Cardiac septum (tissue), 1 donor: Measurements from ENCODE around the gene SEMA4D. TPM values are rescaled to one million over a fixed set of nuclear protein-coding genes. Genes with fewer than 3 reads are reported as not detected.

ENCODE experiments used
- DNase-seq: peaks from one replicate; pipeline ENCODE4 v3.0.0-alpha.2; 2020; ENCODE audit warnings: low spot score
- intact Hi-C: fragments of 100-400 bp; cut with DNase I; formaldehyde crosslinking; loops from one replicate; pipeline ENCODE4 v1.14.0; 2022
- total RNA-seq: library from RNA; stranded (reverse); fragmentation: NEBNext Ultra II Directional; extraction: Animal tissue kit (Norgen Biotek cat#: 25700); gene quantifications from one replicate; pipeline ENCODE4 v1.2.1, GENCODE V29; 2021
- donor health status: DM: no; HTN: no; CAD: no.

SEMA4D gene
- total RNA-seq, 1 donor from 2014 or later: 21.4 TPM

- no peak for DNase-seq
- intact Hi-C loops: no loop called here
These were observed 89.2 kb downstream of the SEMA4D start for GRCh38 chr9:89408628-89409101.

GRCh38 chr9:89407070-89407469 is 90.8 kb downstream of the SEMA4D start:
- intact Hi-C loops: no loop called here
- DNase-seq: no peak

DNA sequence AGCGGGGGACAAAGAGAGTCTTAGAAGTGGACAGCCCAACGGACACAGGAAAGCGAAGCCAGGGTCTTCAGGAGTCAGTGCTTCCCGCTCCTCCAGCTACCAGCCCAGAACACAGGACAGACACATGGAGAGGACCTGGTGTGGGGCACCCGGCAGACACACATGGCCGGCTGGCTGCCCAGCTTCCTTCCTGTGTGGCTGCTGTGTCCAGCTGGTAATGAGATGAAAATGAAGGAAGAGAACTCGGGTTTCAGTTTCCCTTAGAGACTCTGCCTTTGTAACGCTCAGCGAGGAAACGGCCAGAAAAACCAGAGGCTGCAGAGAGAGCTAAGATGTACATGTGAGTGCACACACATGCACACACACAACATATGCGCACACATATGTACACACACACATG is 92.1 kb downstream of the SEMA4D start:
- DNase-seq: peak; percentile 81
- intact Hi-C loops: no loop called here

GRCh38 chr9:89404074-89404473 is 93.8 kb downstream of the SEMA4D start:
- intact Hi-C loops: no loop called here
- DNase-seq: no peak

DNA sequence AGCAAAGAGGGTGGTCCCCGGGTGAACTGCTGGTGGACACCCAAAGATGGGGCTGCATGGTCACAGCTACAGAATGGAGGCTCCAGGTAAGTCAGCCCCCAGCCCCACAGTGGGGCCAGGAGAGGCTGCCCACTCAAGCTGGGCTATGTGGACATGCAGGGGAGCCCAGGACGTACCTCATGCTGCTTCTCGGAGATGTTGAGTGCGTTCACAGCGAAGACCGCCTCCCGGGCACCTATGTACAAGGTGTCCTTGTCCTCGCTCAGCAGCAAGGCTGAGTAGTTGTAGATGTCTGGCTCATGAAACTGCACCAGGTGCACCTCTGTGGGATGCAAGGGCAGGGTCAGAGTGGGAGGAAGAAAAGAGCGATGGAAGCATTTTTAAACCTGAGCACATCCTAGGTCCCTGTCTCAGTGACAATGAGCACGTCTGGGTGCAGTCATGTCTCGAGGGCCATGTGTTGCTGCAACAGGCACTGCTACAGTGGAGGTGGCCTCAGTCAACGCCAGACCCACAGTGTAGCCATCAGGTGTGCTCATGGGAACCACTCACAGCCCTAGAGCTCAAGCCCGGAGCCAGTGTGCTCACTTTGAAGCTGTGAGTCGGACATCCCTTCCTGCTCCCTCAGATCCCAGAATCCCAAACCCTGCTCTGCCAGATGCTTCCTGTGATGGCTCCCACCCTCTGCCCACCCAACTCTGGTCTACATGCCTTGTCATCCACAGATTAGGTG is 95.1 kb downstream of the SEMA4D start:
- intact Hi-C loops: no loop called here
- DNase-seq: no peak

DNA sequence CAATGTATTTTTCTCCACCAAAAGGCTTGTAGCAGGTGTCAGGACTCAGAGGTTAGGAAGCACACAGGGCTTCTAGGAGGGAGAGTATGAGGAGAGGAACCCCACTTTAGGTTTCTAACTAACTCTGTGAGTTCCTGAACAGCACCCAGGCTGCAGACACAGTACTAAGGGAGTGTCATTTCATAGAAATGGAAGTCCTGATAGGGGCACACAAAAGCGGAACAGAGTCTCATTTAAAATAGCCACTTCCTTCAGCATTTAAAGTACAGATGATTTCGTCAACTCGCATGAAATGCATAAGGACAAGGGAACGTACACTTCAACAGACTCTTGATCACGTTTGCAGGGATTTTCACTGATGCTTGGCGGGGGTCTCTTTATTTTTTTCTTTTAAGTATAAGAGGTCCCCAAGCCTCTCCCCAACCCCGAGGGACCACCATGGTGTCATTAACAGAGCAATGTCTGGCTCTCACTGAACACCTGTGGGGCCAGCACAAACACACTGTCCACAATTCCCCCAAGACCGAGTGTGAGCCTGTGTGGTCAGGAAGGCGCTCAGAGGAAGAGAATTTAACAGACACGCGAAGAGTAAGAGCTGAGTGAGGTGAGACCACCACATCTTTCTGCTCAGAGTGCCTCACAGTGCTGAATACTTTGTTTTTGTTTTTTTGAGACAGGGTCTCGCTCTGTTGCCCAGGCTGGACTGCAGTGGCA is 97.4 kb downstream of the SEMA4D start:
- no peak for DNase-seq
- intact Hi-C loops: no loop called here

GRCh38 chr9:89398621-89399020 is 99.3 kb downstream of the SEMA4D start:
- no peak for DNase-seq
- intact Hi-C loops: no loop called here

DNA sequence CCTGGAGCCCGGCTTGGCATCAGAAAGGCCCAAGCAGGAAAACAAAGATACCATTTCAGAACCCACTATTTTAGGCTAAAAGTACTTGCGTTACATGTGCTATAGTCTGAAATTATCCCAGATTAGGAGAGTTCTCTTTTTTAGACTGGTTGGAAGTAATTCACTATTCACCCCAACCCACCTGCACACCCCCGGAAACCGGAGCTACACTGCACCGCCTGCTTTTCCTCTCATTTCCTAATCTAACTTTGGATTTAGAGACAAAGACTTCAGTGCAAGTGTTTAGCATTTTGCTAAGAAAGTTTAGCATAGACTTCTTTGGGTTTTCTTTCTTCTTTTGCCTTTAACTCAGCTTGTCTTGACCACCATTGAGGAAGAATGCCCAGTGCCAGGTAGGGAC is 100.4 kb downstream of the SEMA4D start:
- intact Hi-C loops: no loop called here

GRCh38 chr9:89395931-89396710 is 101.8 kb downstream of the SEMA4D start:
- DNase-seq: no peak
- intact Hi-C loops: no loop called here

More for the DNA sequence above, 100.4 kb downstream of the SEMA4D start:
- no peak for DNase-seq

GRCh38 chr9:89394412-89394811 is 103.5 kb downstream of the SEMA4D start:
- no peak for DNase-seq
- intact Hi-C loops: no loop called here

GRCh38 chr9:89391585-89391984 is 106.3 kb downstream of the SEMA4D start:
- DNase-seq: no peak
- intact Hi-C loops: no loop called here

DNA sequence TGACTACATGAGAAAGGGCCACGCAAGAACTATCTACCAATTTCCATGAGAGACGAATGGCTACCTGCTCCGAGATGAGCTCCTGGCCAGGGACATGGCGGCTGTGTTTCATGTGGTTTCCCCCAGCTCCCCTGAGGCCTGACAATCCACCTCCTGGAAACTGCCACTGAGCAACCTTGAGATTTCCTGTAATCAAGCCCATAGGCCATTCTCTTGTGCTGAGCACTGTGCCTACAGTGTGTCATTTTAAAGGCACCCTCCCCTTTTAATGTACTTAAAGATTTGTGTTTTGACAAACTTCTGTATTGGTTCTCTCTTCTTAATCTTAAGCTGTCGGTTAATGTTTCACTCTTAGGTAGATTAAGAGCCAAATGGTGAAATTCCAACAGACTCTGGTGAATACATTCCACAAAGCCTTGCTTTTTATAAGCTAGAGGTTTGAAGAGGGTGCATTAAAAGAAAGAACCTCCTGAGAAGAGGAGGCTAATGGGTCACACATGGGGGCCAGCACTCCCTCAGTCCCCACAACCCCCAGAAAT is 107.3 kb downstream of the SEMA4D start:
- intact Hi-C loops: no loop called here
- DNase-seq: no peak

DNA sequence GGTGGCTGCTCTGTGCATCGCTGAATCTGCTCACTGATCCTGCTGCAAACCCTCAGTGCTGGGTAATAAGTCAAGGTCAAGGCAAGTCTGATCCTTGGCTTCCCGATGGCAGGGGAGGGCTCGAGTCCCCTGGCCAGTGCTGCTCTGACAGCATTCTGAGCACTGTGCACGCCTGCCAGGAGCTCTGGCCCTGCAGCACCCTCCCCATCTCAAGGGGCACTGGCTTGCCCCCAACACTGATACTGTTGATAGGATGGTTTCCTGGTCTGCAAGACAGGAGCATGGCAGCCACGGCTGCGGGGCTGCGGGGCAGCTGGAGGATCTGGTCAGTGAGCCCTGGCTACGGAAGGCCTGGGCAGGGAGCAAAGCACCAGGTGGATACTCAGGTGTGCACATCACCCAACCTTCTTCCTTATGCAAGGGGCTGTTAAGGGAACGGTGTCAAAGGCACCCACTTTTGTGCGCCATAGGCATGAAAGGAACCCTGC is 107.8 kb downstream of the SEMA4D start:
- DNase-seq: no peak
- intact Hi-C loops: no loop called here

DNA sequence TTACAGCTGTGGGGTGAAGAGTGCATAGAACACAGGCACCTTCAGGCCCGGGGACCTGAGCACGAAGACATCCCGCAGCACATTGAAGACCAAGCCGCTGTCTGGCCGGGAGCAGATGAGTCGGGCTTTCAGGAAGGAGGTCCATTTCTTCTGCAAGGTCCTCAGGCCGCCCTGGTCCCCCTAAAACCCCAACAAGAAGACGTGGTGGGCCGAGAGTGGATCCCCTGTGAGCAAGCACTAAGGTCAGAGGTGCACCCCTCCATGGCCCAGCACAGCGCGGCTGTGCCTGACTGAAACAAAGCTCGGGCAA is 109.1 kb downstream of the SEMA4D start:
- intact Hi-C loops: no loop called here

DNA sequence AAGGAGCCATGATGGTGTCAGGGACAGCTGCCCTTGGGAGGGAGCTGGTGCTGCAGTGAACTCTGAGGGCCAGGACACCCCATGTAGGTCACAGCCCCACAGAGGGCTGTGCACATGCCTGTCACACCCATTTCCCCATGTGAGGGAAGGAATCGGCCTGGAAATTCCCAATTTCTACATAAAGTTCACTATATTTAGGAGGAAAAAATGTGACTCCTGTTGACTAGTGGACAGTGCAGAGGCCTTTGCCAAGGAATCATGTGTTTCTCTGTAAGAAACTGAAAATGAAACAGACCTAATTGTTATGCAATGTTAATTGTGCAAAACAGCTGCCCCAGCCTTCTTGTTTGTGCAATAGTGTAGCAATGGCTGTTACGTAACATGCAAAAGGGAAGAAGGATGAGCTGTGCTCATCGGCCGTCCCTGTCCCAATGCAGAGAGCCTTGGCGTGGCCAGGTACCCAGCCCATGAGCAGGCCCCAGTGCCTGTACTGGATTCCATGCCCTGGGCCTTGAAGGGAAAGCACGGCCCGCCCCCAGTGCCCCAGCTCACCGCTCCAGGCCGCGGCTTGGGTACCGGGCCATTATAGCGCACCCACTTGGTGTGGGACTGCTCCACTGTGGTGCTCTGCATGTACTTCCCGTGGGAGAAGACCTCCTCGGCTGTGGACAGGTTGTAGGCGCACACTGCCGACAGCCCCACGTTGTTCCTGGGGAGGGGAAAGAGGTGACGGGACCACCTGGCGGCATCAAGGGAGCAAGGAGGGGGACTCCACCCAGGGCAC is 109.6 kb downstream of the SEMA4D start:
- intact Hi-C loops: no loop called here
- DNase-seq: no peak

More for the DNA sequence above, 109.1 kb downstream of the SEMA4D start:
- no peak for DNase-seq

DNA sequence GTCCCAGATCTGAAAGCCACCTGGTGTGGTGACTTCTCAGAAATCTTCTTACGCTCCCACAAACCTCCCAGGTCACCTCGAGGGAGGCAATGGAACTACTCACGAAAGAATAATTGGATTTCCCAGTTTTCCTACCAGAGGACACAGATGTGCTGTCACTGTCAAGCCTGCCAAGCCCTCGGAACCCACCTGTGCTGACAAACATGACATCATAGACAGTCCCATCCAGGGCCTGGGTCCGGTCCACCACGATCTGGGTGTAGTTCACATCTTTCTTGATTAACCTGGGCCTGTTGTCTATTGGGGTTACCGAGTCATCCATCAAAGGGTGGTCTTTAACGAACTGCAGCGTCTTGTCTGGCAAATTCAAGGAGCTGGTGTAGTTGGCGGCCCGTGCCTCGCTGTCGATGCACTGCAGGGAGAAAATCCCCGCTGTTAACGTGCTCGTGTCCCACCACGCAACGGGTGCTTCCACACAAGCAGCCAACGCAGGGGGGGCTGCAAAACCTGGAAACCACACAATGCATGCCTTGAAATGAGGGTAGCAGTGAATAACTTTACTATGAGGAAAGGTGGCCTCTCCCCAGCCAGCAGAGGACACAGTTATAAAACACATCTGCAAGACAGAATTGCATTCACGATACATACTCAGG is 110.6 kb downstream of the SEMA4D start:
- DNase-seq: no peak
- intact Hi-C loops: no loop called here

- DNase-seq: no peak
- intact Hi-C loops: no loop called here
These were observed 111.1 kb downstream of the SEMA4D start for GRCh38 chr9:89386797-89387196.

DNA sequence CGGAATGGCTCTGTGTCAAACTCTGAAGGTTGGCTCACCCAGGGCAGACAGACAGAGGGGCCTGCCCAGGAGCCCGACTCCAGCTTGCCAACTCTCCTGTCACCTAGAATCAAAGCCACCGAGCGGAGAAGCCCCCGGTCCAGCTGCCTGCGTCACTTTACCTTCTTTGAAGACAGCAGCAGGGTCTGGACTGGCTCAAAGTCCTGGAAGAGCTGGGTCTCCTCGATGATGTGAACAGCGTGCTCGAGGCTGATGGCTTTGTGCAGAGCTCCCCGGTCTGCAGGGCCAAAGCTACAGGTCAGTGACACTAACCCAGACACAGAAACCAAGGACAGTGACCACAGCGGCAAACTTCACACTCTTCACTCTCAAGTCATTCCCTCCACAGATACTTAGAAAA is 111.7 kb downstream of the SEMA4D start:
- intact Hi-C loops: no loop called here
- DNase-seq: no peak

- intact Hi-C loops: no loop called here
- DNase-seq: no peak
These were observed 113.1 kb downstream of the SEMA4D start for GRCh38 chr9:89384783-89385182.
